ENCODE data around the gene SIRT7. TPM values are rescaled to one million over a fixed set of nuclear protein-coding genes. Genes with fewer than 3 reads are reported as not detected.
A peak's percentile ranks its signal among the peaks of the same experiment; 100 is the strongest.

The SIRT7 gene
- total RNA-seq, 1 donor from 2014 or later: 32.8 TPM

DNA sequence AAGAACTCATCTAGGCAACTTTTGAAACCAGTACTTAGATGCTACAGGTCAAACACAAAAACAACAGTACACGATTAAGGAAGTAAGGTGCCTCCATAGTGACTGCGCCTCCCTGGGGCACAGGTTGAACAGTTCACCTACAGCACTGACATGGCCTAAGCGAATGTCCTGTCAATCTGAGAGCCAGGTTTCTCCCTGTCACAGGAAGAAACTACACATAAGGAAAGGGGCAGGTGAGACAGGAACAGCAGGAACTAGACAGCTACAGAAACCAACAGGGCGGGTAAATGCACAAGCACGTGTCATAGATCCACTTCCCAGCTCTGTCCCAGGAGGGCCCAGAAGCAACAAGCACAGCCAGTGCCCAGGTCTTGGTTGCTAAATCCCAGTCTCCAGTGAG lies 38.9 kb downstream of the SIRT7 start:
- TF ChIP-seq, protein P1, sequence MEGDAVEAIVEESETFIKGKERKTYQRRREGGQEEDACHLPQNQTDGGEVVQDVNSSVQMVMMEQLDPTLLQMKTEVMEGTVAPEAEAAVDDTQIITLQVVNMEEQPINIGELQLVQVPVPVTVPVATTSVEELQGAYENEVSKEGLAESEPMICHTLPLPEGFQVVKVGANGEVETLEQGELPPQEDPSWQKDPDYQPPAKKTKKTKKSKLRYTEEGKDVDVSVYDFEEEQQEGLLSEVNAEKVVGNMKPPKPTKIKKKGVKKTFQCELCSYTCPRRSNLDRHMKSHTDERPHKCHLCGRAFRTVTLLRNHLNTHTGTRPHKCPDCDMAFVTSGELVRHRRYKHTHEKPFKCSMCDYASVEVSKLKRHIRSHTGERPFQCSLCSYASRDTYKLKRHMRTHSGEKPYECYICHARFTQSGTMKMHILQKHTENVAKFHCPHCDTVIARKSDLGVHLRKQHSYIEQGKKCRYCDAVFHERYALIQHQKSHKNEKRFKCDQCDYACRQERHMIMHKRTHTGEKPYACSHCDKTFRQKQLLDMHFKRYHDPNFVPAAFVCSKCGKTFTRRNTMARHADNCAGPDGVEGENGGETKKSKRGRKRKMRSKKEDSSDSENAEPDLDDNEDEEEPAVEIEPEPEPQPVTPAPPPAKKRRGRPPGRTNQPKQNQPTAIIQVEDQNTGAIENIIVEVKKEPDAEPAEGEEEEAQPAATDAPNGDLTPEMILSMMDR (IDR thresholded peaks at IDR 0.05): no peak
- H3K4me3 ChIP-seq: no peak overlapping the region
- intact Hi-C loops (cut with DNase I): no loop called here
- ATAC-seq (no peak), DNase-seq (no peak)
- no peaks in the 10 kb centered on the region for H3K4me1 ChIP-seq
- H3K27me3 ChIP-seq (ENCODE audit: low read depth): no peaks in the 10 kb centered on the region
- no peaks in the 10 kb centered on the region for H3K9me3 ChIP-seq
- H3K27ac ChIP-seq: no peak overlapping the region
- peaks cover 49% of the 10 kb centered on the region for H3K36me3 ChIP-seq

DNA sequence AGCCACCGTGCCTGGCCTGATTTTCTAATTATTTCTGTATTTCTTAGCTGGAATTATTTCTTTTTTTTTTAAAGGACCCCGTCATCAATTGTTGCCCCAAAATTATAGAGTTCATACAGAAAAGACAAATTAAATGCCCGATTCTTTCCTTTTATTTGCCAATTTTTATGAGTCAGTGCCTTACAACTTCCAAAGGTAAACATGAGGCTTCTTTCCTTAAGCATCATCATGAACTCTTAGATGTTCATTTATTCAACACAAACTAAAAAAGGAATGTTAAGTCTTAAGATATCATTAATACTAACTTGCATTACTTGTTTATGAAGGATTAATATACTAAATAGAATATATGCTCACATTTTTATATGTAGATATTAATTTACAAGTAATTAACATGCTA lies 39.7 kb downstream of the SIRT7 start:
- intact Hi-C loops (cut with DNase I): no loop called here
- Histone ChIP-seq H3K4me3 (no peak overlapping the region), H3K36me3 (peaks cover 42% of the 10 kb centered on the region), H3K9me3 (no peaks in the 10 kb centered on the region), H3K27me3 (ENCODE audit: low read depth) (no peaks in the 10 kb centered on the region), H3K27ac (no peak overlapping the region), H3K4me1 (peaks cover under 1% of the 10 kb centered on the region)
- DNase-seq (no peak), ATAC-seq (no peak)
- TF ChIP-seq, protein P1 (IDR thresholded peaks at IDR 0.05): no peak

DNA sequence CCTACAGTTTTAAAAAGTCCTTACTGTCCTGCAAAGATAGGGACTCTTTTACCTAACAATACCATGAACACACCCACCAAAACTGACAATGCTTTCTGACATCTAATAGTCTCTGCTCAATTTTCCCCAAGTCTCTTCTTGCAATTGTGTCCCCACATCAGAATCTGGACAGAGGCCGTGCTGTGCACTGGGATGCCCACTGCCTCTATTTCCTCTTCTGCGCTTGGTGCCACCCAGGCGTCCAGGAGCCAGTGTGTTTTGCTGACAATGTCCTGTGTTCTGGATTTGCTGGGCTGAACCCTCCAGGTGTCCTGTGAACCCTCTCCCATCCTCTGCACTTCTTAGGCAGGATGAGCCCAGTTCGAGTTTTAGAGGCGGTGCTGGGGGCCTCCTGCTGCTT lies 40.4 kb downstream of the SIRT7 start:
- H3K36me3 ChIP-seq: peaks cover 40% of the 10 kb centered on the region
- no peak overlapping the region for H3K27ac ChIP-seq
- no peak for DNase-seq
- H3K27me3 ChIP-seq (ENCODE audit: low read depth): no peaks in the 10 kb centered on the region
- no peak overlapping the region for H3K4me3 ChIP-seq
- H3K4me1 ChIP-seq: peaks cover 8% of the 10 kb centered on the region
- H3K9me3 ChIP-seq: no peaks in the 10 kb centered on the region
- intact Hi-C loops (cut with DNase I): no loop called here
- TF ChIP-seq, protein P1 (IDR thresholded peaks at IDR 0.05): no peak
- no peak for ATAC-seq

DNA sequence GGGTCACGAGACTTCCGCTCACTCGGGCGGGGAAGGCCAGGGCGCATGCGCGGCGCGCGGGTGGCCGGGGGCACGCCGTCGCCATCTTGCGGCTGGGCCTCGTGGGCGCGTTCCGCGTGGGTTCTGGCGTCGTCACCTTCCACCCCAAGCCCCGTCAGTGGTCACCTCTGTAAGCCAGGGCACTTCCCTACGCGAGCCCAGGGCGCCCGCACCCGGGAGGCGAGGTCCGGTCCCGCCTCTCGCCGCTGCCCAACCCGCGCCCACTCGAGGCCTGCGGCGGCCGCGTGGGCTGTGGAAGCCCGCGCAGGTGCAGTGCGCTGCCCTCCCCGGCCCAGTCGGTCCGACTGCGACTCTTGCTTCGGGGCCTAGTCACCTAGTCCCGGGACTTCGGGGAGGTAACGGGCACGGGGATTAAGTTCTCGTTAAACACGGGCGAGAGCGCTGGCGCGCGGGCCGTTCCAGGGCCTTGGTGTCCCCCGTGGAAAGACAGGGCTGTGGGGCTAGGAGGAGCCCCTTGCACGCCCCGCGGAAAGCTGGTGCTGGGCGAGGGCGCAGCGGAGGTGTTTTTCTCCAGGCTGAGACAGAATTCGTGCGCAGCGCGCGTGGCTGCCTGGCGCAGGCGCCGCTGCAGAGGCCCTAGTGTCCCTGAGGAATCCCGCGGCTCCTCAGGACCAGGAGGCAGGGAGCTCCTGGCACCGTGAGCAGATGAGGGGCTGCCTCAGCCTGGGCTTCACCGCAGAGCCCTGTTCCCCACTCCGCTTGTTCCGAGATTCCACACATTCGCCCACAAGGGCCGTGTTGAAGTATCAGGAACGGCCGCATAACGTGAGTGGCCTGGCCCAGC lies 46.4 kb downstream of the SIRT7 start:
- H3K9me3 ChIP-seq: no peaks in the 10 kb centered on the region
- H3K36me3 ChIP-seq: peaks cover 34% of the 10 kb centered on the region
- peak overlapping the region; percentile 72 for H3K4me3 ChIP-seq
- peak overlapping the region; percentile 97 for H3K27ac ChIP-seq
- TF ChIP-seq, protein P1 (IDR thresholded peaks at IDR 0.05): peak; percentile 43
- DNase-seq: peak; percentile 96
- peaks cover 52% of the 10 kb centered on the region for H3K4me1 ChIP-seq
- H3K27me3 ChIP-seq (ENCODE audit: low read depth): no peaks in the 10 kb centered on the region
- ATAC-seq: peak; percentile 58 to 82
- intact Hi-C loops (cut with DNase I): no loop called here

DNA sequence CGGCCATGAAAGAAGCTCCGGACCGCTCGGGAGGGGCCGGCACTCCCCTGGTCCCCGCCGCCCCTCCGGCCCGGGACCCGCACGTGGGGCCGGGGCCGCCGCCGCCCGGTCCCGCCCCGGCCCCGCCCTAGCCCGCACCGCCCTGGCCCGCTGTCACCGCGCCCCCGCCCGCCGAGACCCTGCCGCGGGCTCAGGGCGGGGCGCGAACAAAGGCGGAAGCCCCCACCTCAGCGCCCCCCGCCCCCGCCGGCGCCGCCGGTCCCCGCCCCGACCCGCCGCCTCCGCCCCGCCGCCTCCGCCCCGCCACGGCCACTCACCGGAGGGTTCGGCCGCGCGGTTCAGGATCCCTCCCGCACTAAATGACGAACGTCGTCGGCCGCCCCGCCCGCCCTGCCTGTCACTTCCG lies 47.0 kb downstream of the SIRT7 start, which contains the start of gene ARHGDIA:
Gene ARHGDIA, minus strand, starts transcription at position 357 of the 406 bp plus-strand sequence. CDS start 1,407 bp downstream, outside the sequence.
- Histone ChIP-seq H3K4me1 (peaks cover 58% of the 10 kb centered on the region), H3K9me3 (no peaks in the 10 kb centered on the region), H3K27me3 (ENCODE audit: low read depth) (no peaks in the 10 kb centered on the region), H3K36me3 (peaks cover 39% of the 10 kb centered on the region), H3K4me3 (peak within 1 kb of the TSS; percentile 72), H3K27ac (peak within 1 kb of the TSS; percentile 97)
- peak in 1 of 2 donors; percentile 83 for ATAC-seq
- TF ChIP-seq, protein P1 (IDR thresholded peaks at IDR 0.05): no peak
- DNase-seq: no peak
- intact Hi-C loops (cut with DNase I): no loop called here
